Stimulated activated CD8-positive, alpha-beta memory T cell treated with anti-CD3 and anti-CD28 coated beads, Interleukin-15, amount 100 ng/mL, for 4 hours (primary cell): ENCODE measurements around the gene CWC25.

Source experiments
- DNase-seq, 2 donors: peaks; one replicate each; pipeline ENCODE4 v3.0.0-alpha.2; 2020; ENCODE audit warnings: low read depth in 2 of 2

The CWC25 gene

GRCh38 chr17:38783227-38783626 is 41.9 kb downstream of the CWC25 start:
- DNase-seq, result no peak

DNA sequence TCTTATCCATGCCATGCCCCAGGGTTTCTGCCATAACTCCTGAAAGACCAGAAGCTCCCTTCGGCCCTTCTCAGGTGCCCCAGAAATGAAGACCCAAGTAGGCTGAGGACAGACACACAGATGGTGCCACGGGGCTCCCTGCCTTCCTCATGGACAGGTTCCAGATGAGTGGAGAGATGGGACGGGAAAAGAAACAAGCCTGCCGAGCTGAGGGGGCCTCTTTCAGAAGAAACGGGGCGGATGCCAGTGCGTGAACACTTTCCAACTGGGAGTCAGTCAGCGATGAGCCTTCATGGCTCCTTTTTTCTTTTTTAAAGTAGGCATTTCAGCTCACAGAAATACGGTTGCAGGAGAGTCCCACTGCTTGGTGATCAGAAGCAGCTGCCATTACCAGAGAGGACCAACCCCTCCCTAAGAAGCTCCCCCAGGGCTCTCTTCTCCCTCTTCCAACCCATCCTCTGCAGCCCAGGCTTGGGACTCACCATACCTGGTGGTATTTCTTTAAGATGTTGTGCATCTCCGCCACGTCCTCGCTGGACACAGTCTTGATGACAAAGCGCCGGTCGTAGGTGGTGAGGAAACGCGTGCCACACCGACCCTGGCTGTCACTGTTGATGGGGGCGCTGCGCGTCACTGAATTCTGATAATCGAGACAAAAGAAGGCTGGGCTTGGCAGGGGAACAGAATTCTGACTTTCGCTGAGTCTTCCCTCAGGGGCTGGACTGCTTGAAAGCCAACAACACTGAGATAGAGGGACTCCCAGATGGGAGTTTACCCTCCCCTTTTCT is 45.0 kb downstream of the CWC25 start:
- DNase-seq, result no peak

DNA sequence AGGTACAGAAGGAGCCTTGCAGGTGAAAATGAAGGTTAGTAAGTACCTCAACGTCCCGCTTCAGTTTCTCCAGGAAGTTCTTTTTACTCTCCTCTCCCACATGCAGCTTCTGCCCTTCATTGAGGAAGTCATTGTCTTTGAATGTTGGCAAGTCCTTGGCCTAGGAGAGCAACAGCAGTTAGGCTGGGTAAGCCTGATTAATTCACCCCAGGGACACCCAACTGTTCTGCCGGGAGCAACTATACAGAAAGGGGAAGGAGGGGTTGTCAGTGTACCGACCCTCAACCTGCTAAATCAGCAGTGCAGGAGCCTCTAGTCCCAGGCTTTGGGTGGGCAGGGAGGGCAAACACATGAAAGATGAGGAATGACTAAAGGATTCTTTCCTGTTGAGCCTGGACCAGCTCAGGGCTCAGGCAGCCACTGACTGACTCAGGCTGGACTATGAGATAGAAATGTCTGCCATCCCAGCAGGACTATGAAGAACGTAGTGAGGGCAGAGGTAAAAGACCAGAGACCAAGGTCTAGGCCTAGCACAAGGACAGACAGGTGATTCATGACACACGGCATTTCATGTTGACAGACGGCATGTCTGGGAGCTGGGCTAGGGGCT is 47.4 kb downstream of the CWC25 start:
- no peak for DNase-seq

- DNase-seq, result no peak
Observed at GRCh38 chr17:38773258-38773657, 51.9 kb downstream of the CWC25 start.

DNA sequence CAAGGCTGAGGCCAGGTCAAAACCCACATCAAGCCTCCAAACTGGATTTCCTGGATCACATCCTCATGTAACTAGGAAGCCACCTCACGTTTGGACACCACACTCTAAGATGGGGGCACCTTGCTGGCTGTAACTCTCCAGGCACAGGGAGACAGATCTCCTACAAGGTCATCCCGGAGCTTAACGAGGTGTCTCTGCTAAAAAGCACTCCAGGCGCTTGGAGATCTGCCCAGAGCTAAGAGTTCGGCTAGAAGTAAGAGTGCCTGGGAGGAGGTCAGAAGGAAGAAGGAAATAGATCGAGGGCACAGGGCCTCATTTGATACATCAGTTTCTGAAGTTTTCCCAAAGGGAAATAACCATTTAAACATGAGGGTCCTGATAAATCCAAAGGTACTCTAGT is 56.7 kb downstream of the CWC25 start:
- no peak for DNase-seq

- no peak for DNase-seq
Observed at GRCh38 chr17:38766341-38766740, 58.8 kb downstream of the CWC25 start.

DNA sequence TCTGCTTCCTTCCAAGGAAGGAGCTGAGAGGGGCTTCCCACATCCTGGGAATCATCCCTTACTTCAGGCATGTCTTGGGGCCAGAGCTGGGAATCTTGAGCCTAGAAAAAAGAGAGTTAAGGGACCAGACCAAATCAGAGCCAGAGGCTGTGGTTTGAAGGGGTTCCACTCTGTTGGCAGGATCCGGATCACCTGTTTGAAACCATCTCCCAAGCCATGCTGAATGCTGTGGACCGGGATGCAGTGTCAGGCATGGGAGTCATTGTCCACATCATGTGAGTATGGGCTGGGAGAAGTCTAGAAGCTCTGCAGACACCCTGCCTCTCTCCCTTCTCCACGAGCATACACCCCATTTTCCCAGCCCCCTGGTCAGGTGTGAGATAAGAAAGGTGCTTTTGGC is 62.9 kb downstream of the CWC25 start:
- no peak for DNase-seq

- DNase-seq, result no peak
Observed at GRCh38 chr17:38761612-38762011, 63.5 kb downstream of the CWC25 start.

- no peak for DNase-seq
Observed at GRCh38 chr17:38753071-38753506, 72.0 kb downstream of the CWC25 start.

GRCh38 chr17:38752308-38753070 is 72.6 kb downstream of the CWC25 start, which contains the start of gene PSMB3:
Gene PSMB3 (plus strand): TSS chr17:38752741. CDS start chr17:38752827, 86 bp downstream.
- DNase-seq, result peak; percentile 92 to 97

GRCh38 chr17:38751808-38752307 is 73.3 kb downstream of the CWC25 start:
- DNase-seq, result peak; percentile 48 to 52

DNA sequence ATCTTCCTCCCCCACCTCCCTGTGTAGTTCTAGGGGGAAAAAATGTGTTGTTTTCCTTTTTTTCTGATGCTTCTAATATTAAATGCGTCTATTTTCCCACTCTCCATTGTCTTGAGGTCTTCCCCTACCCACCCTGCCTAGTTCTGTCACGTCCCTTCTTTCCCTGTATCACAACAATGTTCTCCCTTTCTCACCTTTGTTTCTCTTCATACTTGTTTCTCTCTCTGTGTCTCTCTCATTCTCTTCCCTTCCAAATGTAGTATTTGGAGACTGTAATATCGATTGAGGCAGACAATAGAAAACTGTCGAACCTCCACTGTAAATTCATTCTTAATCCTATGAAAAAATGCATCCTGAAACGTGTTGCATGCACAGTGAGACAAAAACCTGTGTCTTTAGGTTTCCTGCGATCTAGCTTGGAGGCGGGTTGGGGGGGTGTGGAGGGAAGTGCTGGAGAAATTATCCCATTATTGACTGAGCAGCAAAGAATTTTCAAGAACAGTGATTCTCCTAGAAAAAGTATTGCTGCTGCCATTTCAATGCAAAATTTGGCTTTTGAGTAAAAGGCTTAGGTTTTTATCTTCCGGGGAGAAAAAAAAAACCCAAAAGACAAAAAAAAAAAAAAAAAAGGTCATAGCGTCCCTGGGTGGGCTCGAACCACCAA is 73.8 kb downstream of the CWC25 start:
- DNase-seq, result no peak
